ENCODE measurements around the gene ACP7.
"Not testable (repeated sequence)": the region's sequence is repeated elsewhere in the genome, so short reads cannot be mapped to it uniquely, and the experiment has no call there.

ACP7 gene

GRCh38 chr19:39083983-39084731 lies at the start of gene ACP7:
Gene ACP7 (plus strand): TSS chr19:39084368. CDS start chr19:39085270, 902 bp downstream.
- DNase-seq: no peak

GRCh38 chr19:39036581-39036980 lies 47.6 kb upstream of the ACP7 start:
- no peak for DNase-seq

GRCh38 chr19:39037194-39037593 lies 47.0 kb upstream of the ACP7 start:
- no peak for DNase-seq

- DNase-seq: no peak
Observed at GRCh38 chr19:39038098-39038497, 46.1 kb upstream of the ACP7 start.

- no peak for DNase-seq
Observed at GRCh38 chr19:39045506-39045905, 38.7 kb upstream of the ACP7 start.

GRCh38 chr19:39046037-39046821 lies 37.9 kb upstream of the ACP7 start:
- no peak for DNase-seq

GRCh38 chr19:39047073-39047472 lies 37.1 kb upstream of the ACP7 start:
- no peak for DNase-seq

GRCh38 chr19:39052243-39052746 lies 31.9 kb upstream of the ACP7 start:
- peak; percentile 26 for DNase-seq

- no peak for DNase-seq
Observed at GRCh38 chr19:39052846-39053245, 31.3 kb upstream of the ACP7 start.

GRCh38 chr19:39053276-39054090 lies 30.7 kb upstream of the ACP7 start:
- no peak for DNase-seq

GRCh38 chr19:39054091-39054470 lies 30.1 kb upstream of the ACP7 start:
- DNase-seq: no peak

- DNase-seq: no peak
Observed at GRCh38 chr19:39057615-39058014, 26.6 kb upstream of the ACP7 start.

- no peak for DNase-seq
Observed at GRCh38 chr19:39059302-39059701, 24.9 kb upstream of the ACP7 start.

- no peak for DNase-seq
Observed at GRCh38 chr19:39060171-39060570, 24.0 kb upstream of the ACP7 start.

GRCh38 chr19:39064405-39064804 lies 19.8 kb upstream of the ACP7 start:
- DNase-seq: no peak

- no peak for DNase-seq
Observed at GRCh38 chr19:39065928-39066327, 18.2 kb upstream of the ACP7 start.

- DNase-seq: no peak
Observed at GRCh38 chr19:39067104-39067503, 17.1 kb upstream of the ACP7 start.

- DNase-seq: not testable (repeated sequence)
Observed at GRCh38 chr19:39068259-39068658, 15.9 kb upstream of the ACP7 start.

GRCh38 chr19:39070888-39071287 lies 13.3 kb upstream of the ACP7 start:
- peak; percentile 75 for DNase-seq

GRCh38 chr19:39074205-39074692 lies 9.9 kb upstream of the ACP7 start:
- DNase-seq: no peak

GRCh38 chr19:39074942-39075341 lies 9.2 kb upstream of the ACP7 start:
- DNase-seq: no peak

- no peak for DNase-seq
Observed at GRCh38 chr19:39077323-39077722, 6.8 kb upstream of the ACP7 start.
